NCI-H446 treated with DMSO at 0.1 percent for 48 hours (cell line): Measurements from ENCODE around the gene AREL1.
"Not testable (repeated sequence)": the region's sequence is repeated elsewhere in the genome, so short reads cannot be mapped to it uniquely, and the experiment has no call there.

Experiments used
- DNase-seq: peaks from one replicate; lab custom pipeline; 2025; lab: John Stamatoyannopoulos, UW

AREL1 gene, protein sequence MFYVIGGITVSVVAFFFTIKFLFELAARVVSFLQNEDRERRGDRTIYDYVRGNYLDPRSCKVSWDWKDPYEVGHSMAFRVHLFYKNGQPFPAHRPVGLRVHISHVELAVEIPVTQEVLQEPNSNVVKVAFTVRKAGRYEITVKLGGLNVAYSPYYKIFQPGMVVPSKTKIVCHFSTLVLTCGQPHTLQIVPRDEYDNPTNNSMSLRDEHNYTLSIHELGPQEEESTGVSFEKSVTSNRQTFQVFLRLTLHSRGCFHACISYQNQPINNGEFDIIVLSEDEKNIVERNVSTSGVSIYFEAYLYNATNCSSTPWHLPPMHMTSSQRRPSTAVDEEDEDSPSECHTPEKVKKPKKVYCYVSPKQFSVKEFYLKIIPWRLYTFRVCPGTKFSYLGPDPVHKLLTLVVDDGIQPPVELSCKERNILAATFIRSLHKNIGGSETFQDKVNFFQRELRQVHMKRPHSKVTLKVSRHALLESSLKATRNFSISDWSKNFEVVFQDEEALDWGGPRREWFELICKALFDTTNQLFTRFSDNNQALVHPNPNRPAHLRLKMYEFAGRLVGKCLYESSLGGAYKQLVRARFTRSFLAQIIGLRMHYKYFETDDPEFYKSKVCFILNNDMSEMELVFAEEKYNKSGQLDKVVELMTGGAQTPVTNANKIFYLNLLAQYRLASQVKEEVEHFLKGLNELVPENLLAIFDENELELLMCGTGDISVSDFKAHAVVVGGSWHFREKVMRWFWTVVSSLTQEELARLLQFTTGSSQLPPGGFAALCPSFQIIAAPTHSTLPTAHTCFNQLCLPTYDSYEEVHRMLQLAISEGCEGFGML

DNA sequence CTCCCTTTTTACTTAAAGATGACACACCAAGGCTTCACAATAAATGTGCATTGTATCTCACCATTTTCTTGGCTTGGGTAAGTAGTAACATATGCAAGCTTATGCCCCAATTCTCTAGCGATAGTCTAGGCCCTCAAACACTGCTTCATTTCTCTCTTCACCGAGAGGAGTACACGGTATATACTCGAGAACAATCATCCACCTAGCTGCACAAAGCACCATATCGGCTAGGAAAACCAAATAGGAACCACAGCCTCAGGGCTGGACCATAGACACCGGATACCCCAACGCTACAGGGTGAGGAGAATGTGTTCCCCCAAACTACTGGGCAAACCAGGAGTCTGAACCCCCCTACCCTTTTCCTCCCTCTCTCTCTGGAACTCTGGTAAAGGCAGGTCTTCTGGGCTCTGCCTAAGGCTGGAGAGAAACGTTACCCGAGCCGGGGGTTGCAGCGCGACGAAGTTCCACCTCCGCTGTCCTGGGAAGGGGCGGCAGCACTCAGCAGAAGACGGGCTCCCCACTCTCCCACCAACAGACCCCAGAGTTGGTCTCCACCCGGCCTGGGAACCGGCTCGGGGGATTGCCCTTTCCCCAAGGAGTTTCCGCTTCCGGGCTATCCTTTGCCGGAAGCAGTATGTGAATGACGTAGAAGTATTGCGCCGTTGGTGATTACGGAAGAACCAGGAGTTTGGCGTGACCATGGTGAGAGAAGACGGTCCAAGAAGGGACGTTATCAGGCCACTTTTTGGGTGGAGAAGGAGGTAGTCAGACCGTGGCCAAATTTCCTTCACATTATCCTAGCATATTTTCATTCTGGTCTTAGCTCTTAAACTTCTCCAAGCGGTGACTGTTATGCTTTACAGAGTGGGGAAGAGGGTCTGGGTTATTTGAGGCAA, at the start of gene AREL1, which contains the start of gene FCF1:
AREL1 (minus strand) TSS at position 582 of the 896 bp plus-strand sequence. CDS start 27,465 bp downstream, outside the sequence.
FCF1 (plus strand) TSS at position 646 of the 896 bp plus-strand sequence; CDS start at position 700, 54 bp downstream.
- no peak for DNase-seq

DNA sequence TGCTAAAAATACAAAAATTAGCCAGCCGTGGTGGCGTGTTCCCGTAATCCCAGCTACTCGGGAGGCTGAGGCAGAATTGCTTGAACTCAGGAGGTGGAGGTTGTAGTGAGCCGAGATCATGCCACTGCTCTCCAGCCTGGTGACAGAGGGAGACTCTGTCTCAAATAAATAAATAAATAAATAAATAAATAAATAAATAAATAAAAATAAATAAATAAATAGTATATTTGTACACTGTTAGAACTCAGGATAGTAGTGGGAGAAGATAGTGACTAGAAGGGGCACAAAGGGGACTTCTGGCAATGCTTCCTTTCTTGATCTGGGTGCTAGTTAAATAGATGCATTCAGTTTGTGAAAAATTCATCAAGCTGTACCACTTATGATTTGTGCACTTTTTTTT, 45.6 kb upstream of the AREL1 start:
- not testable (repeated sequence) for DNase-seq

DNA sequence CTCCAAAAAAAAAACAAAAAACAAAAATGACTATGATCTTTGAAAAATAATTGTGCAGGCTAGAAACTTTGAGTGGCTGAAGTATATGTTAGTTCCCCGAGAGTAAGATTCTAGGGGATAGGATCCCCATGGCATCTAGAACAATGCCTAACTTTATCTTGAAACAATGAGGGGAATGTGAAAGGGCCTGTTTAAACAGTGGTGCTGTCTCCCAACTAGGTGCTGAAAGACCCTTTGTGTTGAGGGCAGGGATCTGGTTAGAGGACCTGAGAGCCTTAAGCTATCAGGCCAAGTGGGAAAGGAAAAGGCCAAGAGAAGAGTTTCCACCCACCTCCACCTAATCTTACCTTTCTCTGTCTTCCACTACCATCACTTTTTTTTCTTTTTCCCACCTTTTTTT, 43.4 kb upstream of the AREL1 start:
- no peak for DNase-seq

DNA sequence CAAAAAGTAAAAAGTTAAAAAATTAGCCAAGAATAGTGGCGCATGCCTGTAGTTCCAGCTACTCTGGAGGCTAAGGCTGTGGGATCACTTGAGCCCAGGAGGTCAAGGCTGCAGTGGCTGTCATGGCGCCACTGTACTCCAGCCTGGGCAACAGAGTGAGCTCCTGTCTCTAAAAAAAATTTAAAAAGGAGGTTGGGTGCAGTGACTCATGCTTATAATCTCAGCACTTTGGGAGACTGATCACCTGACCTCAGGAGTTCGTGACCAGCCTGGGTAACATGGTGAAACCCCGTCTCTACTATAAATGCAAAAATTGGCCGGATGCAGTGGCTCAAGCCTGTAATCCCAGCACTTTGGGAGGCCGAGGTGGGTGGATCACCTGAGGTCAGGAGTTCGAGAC, 42.0 kb upstream of the AREL1 start:
- DNase-seq, result no peak

DNA sequence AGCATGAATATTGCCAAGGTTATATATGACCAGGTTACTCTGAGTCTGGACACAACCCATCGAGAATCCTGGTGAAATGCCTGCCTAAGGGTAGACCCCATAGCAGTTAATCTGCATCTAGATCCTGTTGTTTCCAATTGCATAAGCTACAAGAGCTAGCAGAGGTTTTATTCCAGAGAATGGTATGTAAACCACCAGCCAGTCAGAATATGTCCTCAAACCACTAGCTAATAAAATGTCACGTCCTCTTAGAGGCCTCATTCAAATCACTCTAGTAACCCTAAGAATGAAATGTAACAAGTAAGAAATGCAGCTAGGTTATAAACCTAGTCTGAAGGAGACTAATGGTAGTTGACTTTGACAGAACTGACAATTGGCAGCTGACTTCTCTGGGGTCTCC, 41.3 kb upstream of the AREL1 start:
- no peak for DNase-seq

DNA sequence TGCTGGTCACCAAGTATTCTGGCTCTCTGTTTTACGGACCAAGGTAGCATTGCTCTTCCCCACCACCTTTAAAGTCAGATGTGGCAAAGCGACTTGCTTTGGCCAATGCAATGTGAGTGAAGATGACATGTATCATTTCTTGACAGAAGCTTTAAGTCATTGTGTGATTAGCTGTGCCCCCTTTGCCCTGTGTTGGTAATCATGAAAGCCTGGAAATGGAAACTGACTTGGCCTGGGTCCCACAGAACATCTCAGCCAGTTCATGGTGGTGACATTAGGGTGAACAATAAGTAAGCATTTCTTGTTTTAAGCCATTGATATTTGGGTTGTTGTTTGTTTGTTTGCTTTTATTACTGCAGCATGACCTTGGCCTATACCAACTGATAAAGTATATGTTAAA, 34.4 kb upstream of the AREL1 start:
- no peak for DNase-seq

DNA sequence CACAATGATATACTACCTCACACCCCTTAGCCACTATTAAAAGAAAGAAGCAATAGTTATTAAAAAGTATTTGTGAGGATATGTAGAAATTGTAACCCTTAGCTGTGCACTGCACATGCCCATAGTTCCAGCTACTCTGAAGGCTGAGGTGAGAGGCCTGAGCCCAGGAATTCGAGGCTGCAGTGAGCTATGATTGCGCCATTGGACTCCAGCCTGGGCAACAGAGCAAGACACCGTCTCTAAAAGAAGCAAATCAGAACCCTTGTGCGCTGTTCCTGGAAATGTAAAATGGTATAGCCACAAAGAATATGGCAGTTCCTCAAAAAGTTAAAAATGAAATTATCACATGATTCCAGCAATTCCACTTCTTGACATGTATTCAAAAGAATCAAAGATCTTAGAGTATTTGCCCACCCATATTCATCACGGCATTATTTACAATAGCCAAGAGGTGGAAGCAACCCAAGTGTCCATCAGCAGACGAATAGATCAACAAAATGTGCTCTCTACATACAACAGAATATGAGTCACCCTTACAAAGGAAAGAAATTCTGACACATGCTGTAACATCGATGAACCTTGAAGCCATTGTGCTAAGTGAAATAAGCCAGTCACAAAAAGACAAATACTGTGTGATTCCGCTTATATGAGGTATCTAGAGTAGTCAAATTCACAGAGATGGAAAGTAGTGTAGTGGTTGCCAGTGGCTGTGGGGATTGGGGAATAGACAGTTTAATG, 26.6 kb upstream of the AREL1 start:
- no peak for DNase-seq

DNA sequence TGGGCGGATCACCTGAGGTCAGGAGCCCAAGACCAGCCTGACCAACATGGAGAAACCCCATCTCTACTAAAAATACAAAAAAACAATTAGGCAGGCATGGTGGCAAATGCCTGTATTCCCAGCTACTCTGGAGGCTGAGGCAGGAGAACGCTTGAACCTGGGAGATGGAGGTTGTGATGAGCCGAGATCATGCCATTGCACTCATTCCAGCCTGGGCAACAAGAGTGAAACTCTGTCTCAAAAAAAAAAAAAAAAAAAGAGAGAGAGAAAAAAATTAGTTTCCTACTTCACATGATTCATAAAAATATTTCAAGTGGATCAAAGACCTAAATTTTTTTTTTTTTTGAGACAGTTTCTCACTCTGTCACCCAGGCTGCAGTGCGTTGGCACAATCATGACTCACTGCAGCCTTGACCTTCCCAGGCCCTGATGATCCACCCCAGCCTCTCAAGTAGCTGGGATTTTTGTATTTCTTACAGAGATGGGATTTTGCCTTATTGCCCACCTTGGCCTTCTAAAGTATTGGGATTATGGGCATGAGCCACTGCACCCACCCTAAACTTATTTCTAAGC, 25.0 kb upstream of the AREL1 start:
- DNase-seq, result no peak

DNA sequence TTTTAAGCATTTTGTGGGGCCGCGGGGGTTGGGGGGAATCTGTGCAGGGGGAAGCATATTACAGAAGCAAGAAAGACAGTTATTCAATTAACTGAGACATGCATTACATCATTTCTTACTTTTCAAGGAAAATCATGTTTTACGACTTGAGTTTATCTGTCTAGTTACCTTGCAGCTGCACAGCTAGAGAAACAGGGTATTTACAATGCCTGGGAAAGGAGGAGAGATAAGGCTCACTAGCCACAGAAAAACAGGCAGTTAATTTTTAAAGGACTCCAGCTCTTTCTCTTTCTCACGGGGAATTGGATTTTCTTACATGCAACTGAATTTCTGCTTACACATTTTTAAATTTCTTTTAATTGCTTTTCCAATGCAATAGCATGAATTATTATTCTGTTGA, 22.2 kb upstream of the AREL1 start:
- no peak for DNase-seq

DNA sequence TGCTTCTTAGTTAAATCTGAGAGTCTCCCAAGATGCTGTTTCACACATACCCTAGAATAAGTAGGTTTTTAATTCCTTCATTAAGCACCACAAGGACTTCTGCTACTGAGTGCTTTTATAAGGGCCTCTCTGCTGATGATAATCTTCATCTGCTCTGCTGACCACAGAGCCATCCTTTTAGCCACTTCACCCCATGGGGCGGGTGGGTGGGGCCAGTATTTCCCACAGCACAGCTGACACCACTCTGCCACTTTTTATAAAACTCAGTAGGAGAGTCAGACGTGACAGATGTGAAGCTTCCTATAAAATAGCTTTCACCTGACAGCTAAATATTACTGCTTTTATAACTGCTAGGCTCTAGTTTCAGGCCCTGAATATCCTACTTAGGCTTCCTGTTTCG, 20.3 kb upstream of the AREL1 start:
- no peak for DNase-seq

DNA sequence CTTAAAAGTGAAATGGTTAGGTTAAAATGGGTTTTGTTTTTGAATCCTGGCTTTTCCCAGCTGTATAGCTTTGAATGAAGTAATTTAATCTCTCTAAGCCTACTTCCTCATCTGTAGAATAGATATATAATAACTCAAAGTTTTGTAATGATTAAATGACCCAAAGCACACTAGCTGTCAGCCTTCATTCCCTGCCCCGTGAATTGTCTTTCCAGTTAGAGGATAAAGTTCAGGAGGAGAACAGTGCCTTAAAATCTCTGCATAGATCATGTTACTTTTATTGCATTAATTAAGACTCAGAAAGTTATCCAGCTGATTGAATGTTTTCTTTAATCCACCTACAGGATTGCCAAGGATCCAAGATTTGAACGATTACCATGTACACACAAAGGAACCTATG, 19.5 kb upstream of the AREL1 start:
- DNase-seq, result no peak

DNA sequence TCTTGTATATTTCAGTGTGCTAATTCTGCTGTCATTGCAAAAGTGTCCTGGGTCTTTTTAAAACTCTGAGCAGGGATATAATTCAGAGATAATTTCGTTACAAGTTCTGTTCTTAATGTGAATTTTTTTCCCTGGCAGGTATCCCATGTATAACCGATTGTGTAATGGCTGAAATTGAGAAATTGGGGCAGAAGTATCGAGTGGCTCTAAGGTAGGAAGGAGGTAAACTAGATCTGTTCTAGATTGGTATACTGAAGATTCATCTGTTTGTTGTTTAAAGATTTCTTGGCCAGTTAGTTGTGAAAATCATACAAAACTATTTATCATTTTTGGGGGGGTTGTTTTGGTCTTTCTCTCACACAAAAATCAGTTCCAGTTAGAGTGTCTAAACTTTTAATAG, 10.3 kb upstream of the AREL1 start:
- no peak for DNase-seq

DNA sequence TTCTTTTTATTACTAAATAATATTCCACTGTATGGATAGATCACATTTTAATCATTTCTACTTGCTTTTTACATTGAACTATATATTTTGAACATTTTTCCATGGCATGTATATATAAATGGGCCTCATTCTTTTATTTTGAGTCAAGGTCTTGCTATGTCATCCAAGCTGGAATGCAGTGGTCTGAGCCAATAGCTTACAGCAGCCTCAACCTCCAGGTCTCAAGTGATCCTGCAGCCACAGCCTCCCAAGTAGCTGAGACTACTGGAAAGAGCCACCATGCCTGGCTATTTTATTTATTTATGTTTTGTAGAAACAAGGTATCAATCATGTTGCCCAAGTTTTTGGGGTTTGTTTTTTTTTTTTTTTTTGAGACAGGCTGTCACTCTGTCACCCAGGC, 7.6 kb upstream of the AREL1 start:
- DNase-seq, result no peak

DNA sequence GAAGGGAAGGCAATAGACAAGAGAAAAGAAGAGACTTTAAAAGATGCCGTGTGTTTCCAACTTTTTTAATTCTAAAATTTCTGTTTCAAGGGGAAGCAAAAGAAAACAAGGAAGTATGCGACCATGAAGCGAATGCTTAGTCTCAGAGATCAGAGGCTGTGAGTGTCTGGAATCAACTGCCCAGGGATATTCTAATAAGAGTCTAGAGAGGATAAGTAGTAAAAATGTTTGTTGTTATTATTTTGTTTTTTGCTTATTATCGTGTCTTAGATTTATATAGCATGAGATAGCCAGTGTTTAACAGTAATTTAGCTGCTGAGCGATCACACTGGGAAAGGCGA, 485 bp upstream of the AREL1 start:
- DNase-seq, result no peak

DNA sequence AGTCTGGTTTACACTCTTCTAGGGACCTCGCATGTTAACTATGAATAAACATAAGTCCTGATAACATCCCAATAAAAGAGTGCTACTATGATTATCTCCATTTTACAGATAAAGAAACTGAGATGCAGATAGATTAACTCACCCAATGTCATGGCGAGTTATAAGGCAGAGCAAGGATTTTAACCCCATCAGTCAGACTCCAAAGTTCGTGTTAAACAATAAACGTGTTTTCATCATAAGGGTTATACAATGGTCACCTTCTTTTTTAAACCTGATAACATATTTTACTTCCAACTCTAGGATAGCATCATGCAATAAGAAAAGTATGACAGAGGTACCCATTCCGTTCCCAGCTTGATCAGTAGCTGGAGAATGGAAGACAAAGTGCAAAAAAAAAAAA, 1.2 kb downstream of the AREL1 start:
- no peak for DNase-seq

DNA sequence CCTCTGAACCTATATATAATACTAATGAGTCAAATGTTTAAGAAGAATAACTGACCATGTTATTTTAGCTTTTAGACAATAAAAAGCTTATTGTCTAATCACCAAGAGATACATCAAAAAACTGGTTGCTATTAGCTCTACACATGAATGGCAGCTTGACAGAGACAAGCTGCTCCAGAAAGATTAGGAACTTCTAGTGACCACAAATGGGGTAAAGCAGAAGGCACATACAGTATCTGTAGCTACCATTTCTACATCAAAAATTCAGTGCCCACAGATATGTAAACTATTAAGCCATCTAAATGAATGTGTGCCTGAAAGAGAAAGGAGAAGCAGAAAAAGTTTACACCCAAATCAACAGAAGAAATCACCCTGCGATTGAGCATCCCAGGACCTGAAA, 2.4 kb downstream of the AREL1 start:
- no peak for DNase-seq

DNA sequence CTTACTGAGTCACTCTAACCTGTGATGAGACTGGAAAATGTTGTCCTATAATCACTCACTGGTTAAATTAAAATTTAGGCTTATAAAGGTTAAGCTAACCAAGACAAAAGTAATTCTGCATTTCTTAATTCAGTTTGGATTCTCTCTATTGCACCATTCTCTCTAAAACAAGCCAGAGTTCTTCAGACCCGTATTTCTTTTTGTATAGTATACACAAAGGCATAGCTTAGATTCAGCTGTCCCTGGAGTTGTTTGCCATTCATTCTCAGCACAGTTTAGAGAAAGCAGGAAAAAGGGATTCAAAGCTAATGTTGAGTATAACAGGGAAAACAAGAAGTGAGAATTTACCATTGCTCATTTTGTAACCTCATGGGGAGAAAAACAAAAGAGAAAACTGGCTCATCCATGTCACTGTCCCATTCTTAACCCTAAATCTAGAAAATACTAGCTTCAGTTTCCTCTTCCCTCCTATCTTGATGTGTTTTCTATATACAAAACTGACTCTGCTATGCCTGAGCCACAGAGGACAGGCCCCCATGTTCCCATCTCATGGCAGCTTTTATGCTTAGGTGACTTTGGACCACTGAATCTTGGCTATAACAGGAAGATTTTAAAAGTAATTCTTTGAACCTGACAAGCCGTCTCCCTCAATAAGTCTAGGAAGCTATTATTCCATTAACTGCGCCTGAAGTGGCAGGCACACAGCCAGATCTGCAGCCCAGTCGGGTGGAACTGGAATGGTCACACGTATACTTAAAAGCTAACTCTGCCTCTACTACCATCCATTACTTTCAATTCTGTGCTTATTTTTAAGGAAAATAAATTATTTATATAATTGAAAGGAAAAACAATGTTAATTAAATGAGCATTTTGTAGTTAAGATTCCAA, 7.0 kb downstream of the AREL1 start:
- no peak for DNase-seq

DNA sequence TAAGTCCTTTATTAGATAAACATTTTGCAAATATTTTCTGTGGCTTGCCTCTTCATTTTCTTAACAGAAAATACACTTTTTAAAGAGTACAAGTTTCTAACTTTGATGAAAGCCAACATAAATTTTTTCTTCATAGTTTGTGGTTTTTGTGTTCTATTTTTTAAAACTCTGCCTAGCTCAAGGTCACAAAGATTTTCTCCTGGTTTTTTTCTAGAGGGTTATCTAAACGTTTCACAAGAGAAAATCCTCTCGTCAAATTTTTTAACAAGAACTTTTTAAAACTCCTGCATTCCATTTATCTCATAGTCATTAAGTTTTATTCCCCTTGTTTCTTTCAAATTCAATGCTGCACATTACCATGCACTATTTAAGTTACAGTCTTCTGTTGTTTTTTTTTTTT, 8.2 kb downstream of the AREL1 start:
- no peak for DNase-seq

DNA sequence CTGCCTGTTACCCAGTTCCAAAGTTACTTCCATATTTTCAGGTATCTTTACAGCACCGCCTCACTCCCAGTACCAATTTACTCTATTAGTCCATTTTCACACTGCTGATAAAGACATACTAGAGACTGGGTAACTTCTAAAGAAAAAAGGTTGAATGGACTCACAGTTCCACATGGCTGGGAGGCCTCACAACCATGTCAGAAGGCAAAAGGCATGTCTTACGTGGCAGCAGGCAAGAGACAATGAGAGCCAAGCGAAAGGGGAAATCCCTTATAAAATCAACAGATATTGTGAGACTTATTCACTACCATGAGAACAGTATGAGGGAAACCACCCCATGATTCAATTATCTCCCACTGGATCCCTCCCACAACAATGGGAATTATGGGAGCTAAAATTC, 9.8 kb downstream of the AREL1 start:
- DNase-seq, result no peak

DNA sequence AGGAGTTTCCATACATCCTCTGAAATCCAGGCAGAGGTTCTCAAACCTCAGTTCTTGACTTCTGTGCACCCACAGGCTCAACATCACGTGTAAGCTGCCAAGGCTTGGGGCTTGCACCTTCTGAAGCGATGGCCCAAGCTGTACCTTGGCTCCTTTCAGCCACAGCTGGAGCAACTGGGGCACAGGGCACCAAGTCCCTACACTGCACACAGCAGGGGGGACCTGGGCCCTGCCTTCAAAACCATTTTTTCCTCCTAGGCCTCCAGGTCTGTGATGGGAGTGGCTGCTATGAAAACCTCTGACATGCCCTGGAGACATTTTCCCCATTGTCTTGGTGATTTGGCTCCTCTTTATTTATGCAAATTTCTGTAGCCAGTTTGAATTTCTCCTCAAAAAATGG, 10.6 kb downstream of the AREL1 start:
- no peak for DNase-seq
